Psoas muscle (tissue), 8 donors: ENCODE results near the gene CTNNBIP1. TPM values are rescaled to one million over a fixed set of nuclear protein-coding genes. Genes with fewer than 3 reads are reported as not detected.
"Not testable (repeated sequence)": the region's sequence is repeated elsewhere in the genome, so short reads cannot be mapped to it uniquely, and the experiment has no call there.

ENCODE experiments used
- ATAC-seq, 4 donors: fragments of 200-7000 bp; cut with Tn5 transposase; one replicate each; pipeline ENCODE4 v1.9.1; 2020; ENCODE audit warnings: moderate library complexity in 3 of 4, mild to moderate bottlenecking in 2 of 4
- DNase-seq, 2 donors: peaks; one replicate each; pipeline ENCODE4 v3.0.0-alpha.2; 2020
- H3K27ac ChIP-seq: fragments of 200-600 bp; one replicate; pipeline ENCODE4 v1.8.0; 2022
- H3K27me3 ChIP-seq, 3 donors: fragments of 200-600 bp in 1 of 3; one replicate each; pipeline versions ENCODE4 v1.6.1 to v1.8.0; 2013 to 2022; ENCODE audit warnings: low read length in 2 of 3, mild to moderate bottlenecking in 2 of 3, moderate library complexity in 1 of 3; ENCODE audit not compliant: insufficient read depth in 3 of 3
- H3K36me3 ChIP-seq, 2 donors: fragments of 200-600 bp in 1 of 2; one replicate each; pipeline versions ENCODE4 v1.6.1 to v1.8.0; 2013 to 2022; ENCODE audit warnings: low read depth in 1 of 2, mild to moderate bottlenecking in 1 of 2, moderate library complexity in 1 of 2; ENCODE audit not compliant: insufficient read depth in 1 of 2
- H3K4me1 ChIP-seq: fragments of 200-600 bp; one replicate; pipeline ENCODE4 v1.8.0; 2022
- H3K4me3 ChIP-seq: fragments of 200-600 bp; one replicate; pipeline ENCODE4 v1.8.0; 2022; ENCODE audit warnings: mild to moderate bottlenecking
- H3K9me3 ChIP-seq: fragments of 200-600 bp; one replicate; pipeline ENCODE4 v1.8.0; 2022
- WGBS, 3 donors: extraction: QIAGEN DNeasy Blood & Tissue Kit; methylation state at CpG; one replicate each; pipeline versions ENCODE4 v1.1.6 to v1.1.7; 2013; 5-methylcytosine and 5-hydroxymethylcytosine counted together
- intact Hi-C, 2 donors: fragments of 100-400 bp; cut with DNase I; formaldehyde crosslinking; loops; one replicate each; pipeline versions ENCODE4 v1.11.0 to v1.14.2; 2022
- polyA plus RNA-seq, 3 donors: library from polyadenylated mRNA; stranded (reverse); fragments of 200-250 nt; gene quantifications; one replicate each; pipeline ENCODE4 v1.2.3, GENCODE V29; 2013
- total RNA-seq, 4 donors: library from RNA; stranded (reverse); fragmentation: NEBNext Ultra II Directional in 2 of 4; extraction: Animal tissue kit (Norgen Biotek cat#: 25700) in 2 of 4; gene quantifications; one replicate each; pipeline versions ENCODE4 v1.2.1 to v1.2.4, GENCODE V29; 2021 to 2023
- TF ChIP-seq, protein P1 (sequence below): fragments of 200-600 bp; IDR thresholded peaks from one replicate; pipeline ENCODE4 v1.8.0; 2022; ENCODE audit warnings: antibody characterized with exemption
- donor health status: healthy with polysubstance abuse.
- donor health status: DM: no; HTN: no; CAD: no; lungs with moderate emphysema.
- donor health status: Bipolar disorder and iron deficiency.
- donor health status: healthy.
- donor health status: DM: yes; HTN: yes; CAD: no.
- donor health status: DM: no; HTN: no; CAD: no.
- donor health status: DM: no; HTN: no; CAD: no.
- donor health status: DM: yes; HTN: yes; CAD: no.

CTNNBIP1 gene
- total and polyA plus RNA-seq, 7 donors = 5.9 to 18.5 (median 12.7) TPM

GRCh38 chr1:9920606-9921005, 10.5 kb upstream of the CTNNBIP1 start:
- WGBS, 3 donors = 87 to 92% (median 89%) methylated on average over 5 of the region's 5 CpGs
- Histone ChIP-seq H3K27me3 (no peaks in the 10 kb centered on the region), H3K4me1 (no peaks in the 10 kb centered on the region), H3K4me3 (no peak overlapping the region), H3K27ac (no peak overlapping the region), H3K9me3 (no peaks in the 10 kb centered on the region), H3K36me3 (no peaks in the 10 kb centered on the region)
- DNase-seq (no peak), ATAC-seq (no peak)
- intact Hi-C loops = no loop called here
- TF ChIP-seq, protein P1, sequence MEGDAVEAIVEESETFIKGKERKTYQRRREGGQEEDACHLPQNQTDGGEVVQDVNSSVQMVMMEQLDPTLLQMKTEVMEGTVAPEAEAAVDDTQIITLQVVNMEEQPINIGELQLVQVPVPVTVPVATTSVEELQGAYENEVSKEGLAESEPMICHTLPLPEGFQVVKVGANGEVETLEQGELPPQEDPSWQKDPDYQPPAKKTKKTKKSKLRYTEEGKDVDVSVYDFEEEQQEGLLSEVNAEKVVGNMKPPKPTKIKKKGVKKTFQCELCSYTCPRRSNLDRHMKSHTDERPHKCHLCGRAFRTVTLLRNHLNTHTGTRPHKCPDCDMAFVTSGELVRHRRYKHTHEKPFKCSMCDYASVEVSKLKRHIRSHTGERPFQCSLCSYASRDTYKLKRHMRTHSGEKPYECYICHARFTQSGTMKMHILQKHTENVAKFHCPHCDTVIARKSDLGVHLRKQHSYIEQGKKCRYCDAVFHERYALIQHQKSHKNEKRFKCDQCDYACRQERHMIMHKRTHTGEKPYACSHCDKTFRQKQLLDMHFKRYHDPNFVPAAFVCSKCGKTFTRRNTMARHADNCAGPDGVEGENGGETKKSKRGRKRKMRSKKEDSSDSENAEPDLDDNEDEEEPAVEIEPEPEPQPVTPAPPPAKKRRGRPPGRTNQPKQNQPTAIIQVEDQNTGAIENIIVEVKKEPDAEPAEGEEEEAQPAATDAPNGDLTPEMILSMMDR = no peak

GRCh38 chr1:9917901-9918300, 7.8 kb upstream of the CTNNBIP1 start:
- Histone ChIP-seq H3K27ac (no peak overlapping the region), H3K27me3 (no peaks in the 10 kb centered on the region), H3K4me3 (no peak overlapping the region), H3K9me3 (no peaks in the 10 kb centered on the region), H3K36me3 (no peaks in the 10 kb centered on the region), H3K4me1 (no peaks in the 10 kb centered on the region)
- WGBS, 3 donors = 87 to 92% (median 92%) methylated on average over 1 of the region's 1 CpG
- ATAC-seq (no peak), DNase-seq (no peak)
- intact Hi-C loops = no loop called here
- TF ChIP-seq, protein P1 = no peak

GRCh38 chr1:9917495-9917894, 7.4 kb upstream of the CTNNBIP1 start:
- WGBS, 3 donors = 86 to 91% (median 88%) methylated on average over 3 of the region's 3 CpGs
- H3K27ac ChIP-seq, H3K9me3 ChIP-seq, H3K36me3 ChIP-seq, ATAC-seq, H3K4me1 ChIP-seq, H3K27me3 ChIP-seq, H3K4me3 ChIP-seq, intact Hi-C loops, DNase-seq: not testable (repeated sequence)

DNA sequence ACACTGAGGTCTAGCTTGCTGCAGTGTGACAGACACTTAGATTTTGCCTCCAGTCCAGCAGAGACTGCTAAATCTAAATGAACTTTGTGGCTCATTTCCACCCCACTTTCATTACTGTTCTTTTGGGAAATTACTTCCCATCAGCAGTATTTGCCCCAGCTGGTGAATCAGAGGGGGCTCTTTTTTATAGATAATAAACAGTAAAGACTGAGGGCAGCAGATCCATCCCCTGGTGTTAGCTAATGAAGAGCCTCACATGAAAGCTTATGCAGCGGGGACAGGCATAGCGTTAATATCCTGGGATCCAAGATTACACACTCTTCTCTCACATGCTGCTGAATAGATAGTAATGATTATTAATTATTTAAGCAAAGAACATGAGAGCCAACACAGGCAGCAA, 6.4 kb upstream of the CTNNBIP1 start:
- H3K36me3 ChIP-seq = no peaks in the 10 kb centered on the region
- TF ChIP-seq, protein P1 = no peak
- no peaks in the 10 kb centered on the region for H3K9me3 ChIP-seq
- ATAC-seq (no peak), DNase-seq (no peak)
- H3K4me3 ChIP-seq = no peak overlapping the region
- peaks cover under 1% of the 10 kb centered on the region for H3K4me1 ChIP-seq
- no peaks in the 10 kb centered on the region for H3K27me3 ChIP-seq
- intact Hi-C loops = no loop called here
- WGBS, 3 donors = 87 to 90% (median 88%) methylated on average over 2 of the region's 2 CpGs
- H3K27ac ChIP-seq = no peak overlapping the region

GRCh38 chr1:9914610-9914937, 4.5 kb upstream of the CTNNBIP1 start:
- Histone ChIP-seq H3K36me3 (no peaks in the 10 kb centered on the region), H3K9me3 (no peaks in the 10 kb centered on the region), H3K27me3 (no peaks in the 10 kb centered on the region), H3K4me1 (peaks cover 5% of the 10 kb centered on the region), H3K4me3 (no peak overlapping the region), H3K27ac (no peak overlapping the region)
- no peak for ATAC-seq
- 40 to 57% (median 48%) methylated on average over 2 of the region's 2 CpGs for WGBS, 3 donors
- intact Hi-C loops = loop anchor here in 1 of 2 donors (5.0 kb wide), 1 partner anchor 37 kb away; no protein-coding TSS in a partner anchor
- TF ChIP-seq, protein P1 = no peak
- DNase-seq = no peak
